PC-3 (cell line): Measurements from ENCODE around the gene RNF157. TPM values are rescaled to one million over a fixed set of nuclear protein-coding genes. Genes with fewer than 3 reads are reported as not detected.

ENCODE experiments used
- ATAC-seq: fragments of 200-7000 bp; cut with Tn5 transposase; 2 replicates; pipeline ENCODE4 v1.9.1; 2020; ENCODE audit warnings: mild to moderate bottlenecking, moderate library complexity
- BruUV-seq: library from RNA; stranded (reverse); fragments of 400-500 nt; replicated peaks from 2 replicates; lab custom pipeline; 2021; lab: Mats Ljungman, UMichigan
- CTCF ChIA-PET: fragments of 300-600 bp; sonication (Branson Sonifier 250); formaldehyde crosslinking; loops from one replicate; lab custom pipeline; 2022; ENCODE audit warnings: antibody characterized with exemption; lab: Charles Lee
- POLR2A ChIA-PET: fragments of 300-600 bp; sonication (Branson Sonifier 250); formaldehyde crosslinking; loops from one replicate; lab custom pipeline; 2022; ENCODE audit warnings: antibody characterized with exemption; ENCODE audit not compliant: unreplicated experiment; lab: Charles Lee
- DNase-seq: peaks from one replicate; pipeline ENCODE4 v3.0.0-alpha.2; 2015
- H2AFZ ChIP-seq: fragments of 300-600 bp; sonication (generic); 2 replicates; pipeline ENCODE4 v1.6.0; 2016; ENCODE audit warnings: antibody characterized with exemption, low read length
- H3F3A ChIP-seq: fragments of 300-600 bp; sonication (generic); one replicate; pipeline ENCODE4 v1.6.0; 2017; ENCODE audit warnings: antibody characterized with exemption, low read length, control low read depth, mild to moderate bottlenecking; ENCODE audit not compliant: unreplicated experiment
- H3K27ac ChIP-seq: fragments of 300-600 bp; sonication (generic); 2 replicates; pipeline ENCODE4 v1.5.1; 2016; ENCODE audit warnings: mild to moderate bottlenecking, low read length
- H3K27me3 ChIP-seq: fragments of 300-600 bp; sonication (generic); 2 replicates; pipeline ENCODE4 v1.6.1; 2016; ENCODE audit warnings: low read length, mixed read lengths
- H3K36me3 ChIP-seq: fragments of 300-600 bp; sonication (generic); 2 replicates; pipeline ENCODE4 v1.6.1; 2016; ENCODE audit warnings: low read depth, mixed run types, low read length, mixed read lengths
- H3K4me1 ChIP-seq: fragments of 300-600 bp; sonication (generic); 2 replicates; pipeline ENCODE4 v1.5.1; 2016; ENCODE audit warnings: low read length; ENCODE audit not compliant: insufficient read depth
- H3K4me2 ChIP-seq: fragments of 300-600 bp; sonication (generic); 2 replicates; pipeline ENCODE4 v1.6.0; 2016; ENCODE audit warnings: low read length
- H3K4me3 ChIP-seq: fragments of 300-600 bp; sonication (generic); 2 replicates; pipeline ENCODE4 v1.5.1; 2016; ENCODE audit warnings: mild to moderate bottlenecking, low read length, mixed read lengths
- H3K79me2 ChIP-seq: fragments of 300-600 bp; sonication (generic); 2 replicates; pipeline ENCODE4 v1.6.1; 2017; ENCODE audit warnings: low read length, mixed read lengths
- H3K9ac ChIP-seq: fragments of 300-600 bp; sonication (generic); 2 replicates; pipeline ENCODE4 v1.6.0; 2016; ENCODE audit warnings: mild to moderate bottlenecking, low read length
- H3K9me2 ChIP-seq: fragments of 300-600 bp; sonication (generic); replicated peaks from 2 replicates; pipeline ENCODE4 v1.6.1; 2016; ENCODE audit warnings: mixed run types, low read length, mixed read lengths
- H3K9me3 ChIP-seq: fragments of 300-600 bp; sonication (generic); 2 replicates; pipeline ENCODE4 v1.6.1; 2016; ENCODE audit warnings: low read length, mixed read lengths
- H4K20me1 ChIP-seq: fragments of 300-600 bp; sonication (generic); 2 replicates; pipeline ENCODE4 v1.6.1; 2016; ENCODE audit warnings: low read length, mixed read lengths
- EZH2 ChIP-seq: fragments of 300-600 bp; sonication (generic); IDR thresholded peaks from one replicate; pipeline ENCODE4 v1.6.1; 2017; ENCODE audit warnings: antibody characterized with exemption, mild to moderate bottlenecking, low read length; ENCODE audit not compliant: unreplicated experiment
- EZH2phosphoT487 ChIP-seq: fragments of 300-600 bp; sonication (generic); IDR thresholded peaks from 2 replicates; pipeline ENCODE4 v1.6.1; 2018; ENCODE audit warnings: mild to moderate bottlenecking, antibody characterized with exemption, low read length, borderline replicate concordance
- intact Hi-C: fragments of 100-400 bp; cut with micrococcal nuclease; formaldehyde crosslinking; loops from 2 replicates; pipeline ENCODE4 v1.9.0; 2023
- total RNA-seq: library from RNA; depleted of rRNA; stranded (reverse); fragments of >200 nt; gene quantifications from 2 replicates; pipeline ENCODE4 v1.2.3, GENCODE V29; 2014
- TF ChIP-seq, protein P1 (sequence below): fragments of 300-600 bp; sonication (generic); conservative IDR thresholded peaks from 2 replicates; pipeline ENCODE4 v1.5.1; 2017; ENCODE audit warnings: antibody characterized with exemption, low read depth, mild to moderate bottlenecking, low read length

RNF157 gene
- total RNA-seq, 1 experiment from 2014 or later, result 7.4 TPM

GRCh38 chr17:76161619-76162266 is 78.5 kb downstream of the RNF157 start:
- no peaks in the 10 kb centered on the region for H3K27me3 ChIP-seq
- no TSS peak for BruUV-seq
- no peak overlapping the region for H3K4me2 ChIP-seq
- no peaks in the 10 kb centered on the region for H3K79me2 ChIP-seq
- intact Hi-C loops, result no loop called here
- no peak overlapping the region for H3K27ac ChIP-seq
- ChIA-PET CTCF (no interaction called here), POLR2A (no interaction called here)
- no peak overlapping the region for H3K9ac ChIP-seq
- no peak overlapping the region for H2AFZ ChIP-seq
- ATAC-seq (no peak), DNase-seq (no peak)
- TF ChIP-seq, protein P1, sequence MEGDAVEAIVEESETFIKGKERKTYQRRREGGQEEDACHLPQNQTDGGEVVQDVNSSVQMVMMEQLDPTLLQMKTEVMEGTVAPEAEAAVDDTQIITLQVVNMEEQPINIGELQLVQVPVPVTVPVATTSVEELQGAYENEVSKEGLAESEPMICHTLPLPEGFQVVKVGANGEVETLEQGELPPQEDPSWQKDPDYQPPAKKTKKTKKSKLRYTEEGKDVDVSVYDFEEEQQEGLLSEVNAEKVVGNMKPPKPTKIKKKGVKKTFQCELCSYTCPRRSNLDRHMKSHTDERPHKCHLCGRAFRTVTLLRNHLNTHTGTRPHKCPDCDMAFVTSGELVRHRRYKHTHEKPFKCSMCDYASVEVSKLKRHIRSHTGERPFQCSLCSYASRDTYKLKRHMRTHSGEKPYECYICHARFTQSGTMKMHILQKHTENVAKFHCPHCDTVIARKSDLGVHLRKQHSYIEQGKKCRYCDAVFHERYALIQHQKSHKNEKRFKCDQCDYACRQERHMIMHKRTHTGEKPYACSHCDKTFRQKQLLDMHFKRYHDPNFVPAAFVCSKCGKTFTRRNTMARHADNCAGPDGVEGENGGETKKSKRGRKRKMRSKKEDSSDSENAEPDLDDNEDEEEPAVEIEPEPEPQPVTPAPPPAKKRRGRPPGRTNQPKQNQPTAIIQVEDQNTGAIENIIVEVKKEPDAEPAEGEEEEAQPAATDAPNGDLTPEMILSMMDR, result no peak
- no peak for TF ChIP-seq EZH2phosphoT487
- no peak for TF ChIP-seq EZH2
- H3K4me1 ChIP-seq, result no peaks in the 10 kb centered on the region; the same call in 1 of the 2 replicates
- H4K20me1 ChIP-seq, result no peaks in the 10 kb centered on the region
- H3K9me3 ChIP-seq, result no peaks in the 10 kb centered on the region
- H3F3A ChIP-seq, result no peaks in the 10 kb centered on the region
- H3K36me3 ChIP-seq, result no peaks in the 10 kb centered on the region
- H3K9me2 ChIP-seq, result no peaks in the 10 kb centered on the region
- H3K4me3 ChIP-seq, result no peak overlapping the region

DNA sequence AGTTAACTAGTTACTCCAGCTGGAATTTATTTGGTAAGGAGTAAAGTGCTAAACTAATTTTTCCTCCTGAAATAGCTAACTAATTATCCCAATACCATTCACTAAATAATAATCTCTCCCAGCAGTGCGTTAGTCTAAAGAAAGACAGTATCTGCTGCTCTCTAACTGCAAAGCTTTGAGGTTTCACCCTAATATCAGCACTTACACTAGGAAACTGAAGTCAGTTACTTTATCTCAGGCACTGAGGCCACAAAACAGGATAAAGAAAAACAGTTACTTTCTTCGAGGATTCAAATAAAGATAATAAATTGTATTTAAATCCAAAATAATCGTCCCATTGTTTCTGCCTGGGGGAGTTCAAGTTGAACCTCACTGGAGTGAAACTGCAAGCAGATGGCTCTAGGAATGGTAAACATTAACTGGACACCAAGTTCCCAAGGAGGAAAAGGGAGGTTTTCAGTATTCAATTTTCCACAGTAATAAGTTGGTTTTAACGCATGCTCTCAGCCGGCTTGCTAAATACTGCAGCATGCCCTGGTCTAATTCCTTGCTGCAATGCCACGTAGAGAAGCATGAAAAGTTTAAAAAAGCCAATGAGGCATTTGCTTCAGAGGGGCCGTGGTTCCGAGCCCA is 79.3 kb downstream of the RNF157 start:
- Histone ChIP-seq H3K36me3 (no peaks in the 10 kb centered on the region), H3K4me1 (no peaks in the 10 kb centered on the region; the same call in 1 of the 2 replicates), H2AFZ (no peak overlapping the region), H3F3A (no peaks in the 10 kb centered on the region), H3K4me2 (no peak overlapping the region), H3K79me2 (no peaks in the 10 kb centered on the region), H3K27ac (no peak overlapping the region), H3K9me3 (no peaks in the 10 kb centered on the region), H3K4me3 (no peak overlapping the region), H3K9me2 (no peaks in the 10 kb centered on the region), H3K9ac (no peak overlapping the region), H4K20me1 (no peaks in the 10 kb centered on the region), H3K27me3 (no peaks in the 10 kb centered on the region)
- ATAC-seq (no peak), DNase-seq (no peak)
- BruUV-seq, result no TSS peak
- intact Hi-C loops, result no loop called here
- POLR2A ChIA-PET, result no interaction called here
- CTCF ChIA-PET, result interaction anchor here (0.7 kb wide), 1 partner anchor 20 kb away, joined by 4 read pairs; no protein-coding TSS in a partner anchor
- TF ChIP-seq, protein P1, result no peak
- no peak for TF ChIP-seq EZH2phosphoT487
- TF ChIP-seq EZH2, result no peak

DNA sequence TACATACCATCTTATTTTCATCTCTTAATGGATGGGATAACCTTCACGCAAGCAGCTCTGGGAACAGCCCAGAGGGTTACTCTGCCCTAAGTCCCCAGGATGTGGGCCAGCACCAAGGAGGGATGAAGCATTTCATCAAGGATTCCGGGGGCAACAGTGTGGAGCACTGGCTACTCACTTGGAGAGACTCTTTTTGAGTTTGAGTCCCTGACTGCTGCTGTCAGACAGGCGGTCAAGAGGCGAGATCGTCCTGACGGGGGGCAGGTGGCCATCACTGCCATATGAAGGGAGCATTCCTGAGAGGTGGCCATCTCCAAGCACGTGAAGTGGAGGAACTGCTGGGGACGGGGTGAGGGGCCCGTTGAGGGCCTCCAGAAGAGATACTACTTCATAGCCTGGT is 81.1 kb downstream of the RNF157 start:
- POLR2A ChIA-PET, result no interaction called here
- no TSS peak for BruUV-seq

More for the DNA sequence above, 81.1 kb downstream of the RNF157 start:
- CTCF ChIA-PET, result no interaction called here
- H3K9me2 ChIP-seq, result no peaks in the 10 kb centered on the region
- no peak overlapping the region for H3K4me3 ChIP-seq
- no peaks in the 10 kb centered on the region; the same call in 1 of the 2 replicates for H3K4me1 ChIP-seq
- H4K20me1 ChIP-seq, result no peaks in the 10 kb centered on the region
- H3K79me2 ChIP-seq, result no peaks in the 10 kb centered on the region
- no peak overlapping the region for H3K4me2 ChIP-seq
- no peaks in the 10 kb centered on the region for H3K36me3 ChIP-seq
- H3F3A ChIP-seq, result no peaks in the 10 kb centered on the region
- intact Hi-C loops, result no loop called here
- H2AFZ ChIP-seq, result no peak overlapping the region
- H3K9me3 ChIP-seq, result no peaks in the 10 kb centered on the region
- no peak for TF ChIP-seq EZH2phosphoT487
- TF ChIP-seq, protein P1, result no peak
- TF ChIP-seq EZH2, result no peak
- no peak overlapping the region for H3K27ac ChIP-seq
- H3K27me3 ChIP-seq, result no peaks in the 10 kb centered on the region
- DNase-seq, result no peak
- no peak overlapping the region for H3K9ac ChIP-seq
- ATAC-seq, result no peak
